Breast epithelium (tissue), 4 donors: ENCODE data around the gene NUP50. TPM values are rescaled to one million over a fixed set of nuclear protein-coding genes. Genes with fewer than 3 reads are reported as not detected.
A peak's percentile ranks its signal among the peaks of the same experiment; 100 is the strongest.

Source experiments
- DNase-seq, 2 donors: peaks; one replicate each; pipeline ENCODE4 v3.0.0-alpha.2; 2019; ENCODE audit warnings: low spot score in 2 of 2
- H3K27ac ChIP-seq, 2 donors: fragments of 200-600 bp; sonication (generic) in 1 of 2; one replicate each; pipeline ENCODE4 v1.5.1; 2016 to 2019; ENCODE audit warnings: mild to moderate bottlenecking in 1 of 2
- H3K27me3 ChIP-seq, 2 donors: fragments of 200-600 bp; sonication (generic) in 1 of 2; one replicate each; pipeline versions ENCODE4 v1.5.1 to v1.6.0; 2017 to 2019; ENCODE audit warnings: control low read depth in 1 of 2, mild to moderate bottlenecking in 1 of 2
- H3K36me3 ChIP-seq: fragments of 200-600 bp; one replicate; pipeline ENCODE4 v1.5.1; 2019
- H3K4me1 ChIP-seq, 2 donors: fragments of 200-600 bp; sonication (generic); one replicate each; pipeline ENCODE4 v1.5.1; 2016 to 2019; ENCODE audit warnings: control low read depth in 1 of 2
- H3K4me3 ChIP-seq, 3 donors: fragments of 200-600 bp; sonication (generic); 1 replicate in 2 of 3; 2 replicates in 1 of 3; pipeline ENCODE4 v1.5.1; 2016 to 2019; ENCODE audit warnings: mild to moderate bottlenecking in 3 of 3, moderate library complexity in 2 of 3
- H3K9me3 ChIP-seq, 2 donors: fragments of 200-600 bp; sonication (generic) in 1 of 2; one replicate each; pipeline ENCODE4 v1.5.1; 2016 to 2019; ENCODE audit warnings: control low read depth in 1 of 2
- POLR2A ChIP-seq: fragments of 450-650 bp; IDR thresholded peaks from one replicate; pipeline ENCODE4 v1.6.1; 2016; ENCODE audit warnings: antibody characterized with exemption, mild to moderate bottlenecking, moderate library complexity
- POLR2AphosphoS5 ChIP-seq, 3 donors: sonication (generic); formaldehyde crosslinking; IDR thresholded peaks; one replicate each; pipeline ENCODE4 v1.6.1; 2017; ENCODE audit warnings: antibody characterized with exemption in 3 of 3
- intact Hi-C: fragments of 100-400 bp; cut with DNase I; formaldehyde crosslinking; loops from one replicate; pipeline ENCODE4 v1.15.1; 2023; ENCODE audit warnings: low total_unique reads
- total RNA-seq, 3 donors: library from RNA; depleted of rRNA; stranded (reverse); fragments of >200 nt; gene quantifications; one replicate each; pipeline ENCODE4 v1.1.0, GENCODE V29; 2016
- TF ChIP-seq, protein P1 (sequence below), 3 donors: fragments of 450-650 bp; IDR thresholded peaks; one replicate each; pipeline ENCODE4 v1.5.1; 2016 to 2017; ENCODE audit warnings: antibody characterized with exemption in 3 of 3, mild to moderate bottlenecking in 3 of 3, moderate library complexity in 3 of 3

NUP50 gene
- total RNA-seq, 3 donors from 2014 or later, result 40.6 to 53.9 (median 49.2) TPM

DNA sequence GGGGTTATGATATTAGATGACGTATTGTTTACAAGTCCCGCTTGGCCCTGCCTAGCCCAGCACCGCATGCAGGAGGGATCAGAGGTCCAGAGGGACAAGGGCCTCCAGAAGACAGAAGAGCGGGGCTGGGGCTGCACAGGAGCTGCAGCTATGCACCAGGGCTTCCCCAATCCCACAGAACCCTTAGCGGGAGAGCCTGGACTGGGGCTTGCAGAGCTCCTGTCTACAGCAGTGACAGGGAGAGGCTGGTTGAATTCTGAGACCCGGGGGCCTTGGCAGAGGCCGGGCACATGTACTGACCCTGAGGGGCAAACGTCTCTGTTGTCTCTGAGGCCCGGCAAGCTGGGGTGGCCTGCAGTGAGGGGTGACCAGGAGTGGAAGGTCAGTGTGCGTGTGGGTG, 70.1 kb downstream of the NUP50 start:
- Histone ChIP-seq H3K4me1 (peaks cover 0 to 3% of the 10 kb centered on the region in 2 donors), H3K27ac (peak overlapping the region in 1 of 2 donors; percentile 19), H3K36me3 (no peaks in the 10 kb centered on the region), H3K4me3 (no peak overlapping the region), H3K27me3 (no peaks in the 10 kb centered on the region), H3K9me3 (no peaks in the 10 kb centered on the region)
- no peak for TF ChIP-seq POLR2A
- TF ChIP-seq, protein P1, sequence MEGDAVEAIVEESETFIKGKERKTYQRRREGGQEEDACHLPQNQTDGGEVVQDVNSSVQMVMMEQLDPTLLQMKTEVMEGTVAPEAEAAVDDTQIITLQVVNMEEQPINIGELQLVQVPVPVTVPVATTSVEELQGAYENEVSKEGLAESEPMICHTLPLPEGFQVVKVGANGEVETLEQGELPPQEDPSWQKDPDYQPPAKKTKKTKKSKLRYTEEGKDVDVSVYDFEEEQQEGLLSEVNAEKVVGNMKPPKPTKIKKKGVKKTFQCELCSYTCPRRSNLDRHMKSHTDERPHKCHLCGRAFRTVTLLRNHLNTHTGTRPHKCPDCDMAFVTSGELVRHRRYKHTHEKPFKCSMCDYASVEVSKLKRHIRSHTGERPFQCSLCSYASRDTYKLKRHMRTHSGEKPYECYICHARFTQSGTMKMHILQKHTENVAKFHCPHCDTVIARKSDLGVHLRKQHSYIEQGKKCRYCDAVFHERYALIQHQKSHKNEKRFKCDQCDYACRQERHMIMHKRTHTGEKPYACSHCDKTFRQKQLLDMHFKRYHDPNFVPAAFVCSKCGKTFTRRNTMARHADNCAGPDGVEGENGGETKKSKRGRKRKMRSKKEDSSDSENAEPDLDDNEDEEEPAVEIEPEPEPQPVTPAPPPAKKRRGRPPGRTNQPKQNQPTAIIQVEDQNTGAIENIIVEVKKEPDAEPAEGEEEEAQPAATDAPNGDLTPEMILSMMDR (IDR thresholded peaks at IDR 0.05), result no peak
- TF ChIP-seq POLR2AphosphoS5 (IDR thresholded peaks at IDR 0.05), result no peak
- DNase-seq, result no peak
- intact Hi-C loops, result loop anchor here (10.0 kb wide), 1 partner anchor 69 kb away; the partner anchor contains the start of gene NUP50

DNA sequence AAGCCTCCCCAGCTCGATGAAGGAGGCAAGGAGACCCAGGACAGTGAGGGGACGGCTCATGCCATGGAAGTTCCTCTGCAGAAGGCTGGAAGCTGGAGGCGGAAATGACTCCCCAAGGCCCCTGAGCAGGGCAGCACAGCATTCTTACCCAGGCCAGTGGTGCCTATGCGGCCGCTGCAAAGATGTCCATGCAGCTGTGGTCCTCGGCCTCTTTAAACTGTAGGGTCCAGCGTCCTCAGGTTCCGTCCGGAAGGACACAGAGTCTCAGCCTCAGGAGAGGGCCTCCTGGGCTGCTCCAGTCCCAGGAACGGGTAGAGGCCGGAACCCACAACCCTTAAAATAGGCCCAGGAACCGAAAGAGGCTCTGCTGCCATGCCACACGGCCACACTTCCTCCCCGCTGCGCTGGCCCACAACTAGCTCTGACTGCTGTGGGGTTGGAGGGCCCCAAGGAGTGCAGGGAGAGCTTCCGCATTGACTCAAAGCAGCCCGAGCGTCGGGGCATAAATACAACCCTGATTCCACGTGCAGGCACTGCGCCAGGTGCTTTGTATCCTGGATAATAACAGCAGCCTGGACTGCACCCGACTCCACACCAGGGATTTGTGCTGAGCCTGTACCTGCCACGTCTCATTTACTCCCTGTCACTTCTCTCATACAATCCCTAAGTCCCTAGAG, 71.5 kb downstream of the NUP50 start:
- Histone ChIP-seq H3K36me3 (no peaks in the 10 kb centered on the region), H3K4me1 (peaks cover 0 to 3% of the 10 kb centered on the region in 2 donors), H3K4me3 (no peak overlapping the region), H3K27me3 (no peaks in the 10 kb centered on the region), H3K9me3 (no peaks in the 10 kb centered on the region), H3K27ac (peak overlapping the region; percentile 17 to 58)
- intact Hi-C loops, result loop anchor here (10.0 kb wide), 1 partner anchor 70 kb away; the partner anchor contains the start of gene NUP50
- TF ChIP-seq POLR2A, result no peak
- no peak for TF ChIP-seq POLR2AphosphoS5 (IDR thresholded peaks at IDR 0.05)
- TF ChIP-seq, protein P1 (IDR thresholded peaks at IDR 0.05), result no peak
- no peak for DNase-seq

DNA sequence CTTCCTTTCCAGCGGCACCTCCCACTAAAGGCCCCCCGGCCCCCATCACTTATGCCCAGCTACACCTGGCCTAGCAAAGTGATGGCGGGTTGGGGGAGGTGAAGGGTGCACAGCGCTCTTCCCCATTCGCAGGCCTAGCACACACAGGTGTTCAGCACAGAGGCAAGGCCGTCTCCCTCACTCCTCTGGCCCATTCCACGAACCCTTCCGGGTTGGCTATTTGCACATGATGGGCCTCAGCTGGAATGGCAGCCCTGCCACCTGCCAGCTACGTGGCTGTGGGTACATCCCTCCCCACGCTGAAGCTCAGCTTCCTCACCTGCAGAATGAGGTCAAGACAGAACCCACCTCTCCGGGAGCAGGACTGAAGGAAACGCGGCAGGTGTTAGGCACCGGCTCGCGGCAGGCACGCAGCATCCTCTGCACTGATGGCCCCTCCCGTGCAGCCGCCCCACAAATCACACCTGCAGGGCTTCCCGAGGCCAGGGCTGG, 72.2 kb downstream of the NUP50 start:
- TF ChIP-seq POLR2AphosphoS5 (IDR thresholded peaks at IDR 0.05), result no peak
- TF ChIP-seq, protein P1 (IDR thresholded peaks at IDR 0.05), result no peak
- no peak for TF ChIP-seq POLR2A
- no peak for DNase-seq
- intact Hi-C loops, result loop anchor here (10.0 kb wide), 1 partner anchor 71 kb away; the partner anchor contains the start of gene NUP50
- peak overlapping the region in 1 of 2 donors; percentile 58 for H3K27ac ChIP-seq
- H3K36me3 ChIP-seq, result no peaks in the 10 kb centered on the region
- no peak overlapping the region for H3K4me3 ChIP-seq
- no peaks in the 10 kb centered on the region for H3K27me3 ChIP-seq
- peaks cover 0 to 3% of the 10 kb centered on the region in 2 donors for H3K4me1 ChIP-seq
- no peaks in the 10 kb centered on the region for H3K9me3 ChIP-seq

DNA sequence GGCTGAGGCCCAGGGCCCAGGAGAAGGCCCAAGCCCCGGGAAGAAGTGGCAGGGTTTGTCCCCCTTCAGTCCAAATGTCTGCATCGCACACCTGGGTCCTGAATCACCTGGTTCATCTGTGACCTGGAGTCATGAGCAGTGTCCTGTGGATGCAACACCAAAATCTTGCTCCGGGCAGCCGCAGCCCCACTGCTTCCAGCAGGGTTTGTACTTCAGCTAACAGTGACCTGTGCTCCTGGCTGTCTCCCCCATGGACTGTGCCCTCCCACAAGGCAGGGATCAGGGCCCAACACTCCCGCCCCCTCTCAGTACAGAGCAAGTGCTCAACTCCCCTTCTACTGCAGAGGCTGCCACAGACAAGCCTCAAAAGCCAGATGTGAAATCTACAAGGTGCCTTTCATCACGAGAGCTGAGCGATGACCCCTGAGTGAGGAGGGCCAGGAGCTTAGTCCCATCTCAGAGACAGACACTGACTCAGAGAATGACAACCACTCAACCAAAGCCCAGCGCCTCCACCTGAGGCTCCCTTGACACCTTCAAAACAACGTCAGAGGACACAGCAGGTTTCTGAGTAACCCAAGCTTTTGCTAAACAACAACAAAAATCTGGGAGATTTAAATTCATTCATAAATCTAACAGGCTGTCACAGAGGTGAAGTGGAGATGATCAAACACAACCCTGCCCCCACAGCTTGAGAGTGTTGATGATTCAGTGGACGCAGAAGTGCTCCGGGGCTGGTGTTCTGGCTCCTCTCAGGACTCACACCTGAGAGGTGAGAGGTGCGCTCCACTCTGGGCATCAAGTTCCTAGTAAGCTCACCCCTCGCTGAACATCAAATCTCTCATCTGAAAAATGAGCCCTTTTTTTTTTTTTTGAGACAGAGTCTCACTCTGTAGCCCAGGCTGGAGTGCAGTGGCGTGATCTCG, 73.6 kb downstream of the NUP50 start:
- Histone ChIP-seq H3K27me3 (no peaks in the 10 kb centered on the region), H3K4me3 (no peak overlapping the region), H3K36me3 (no peaks in the 10 kb centered on the region), H3K4me1 (peaks cover 0 to 3% of the 10 kb centered on the region in 2 donors), H3K9me3 (no peaks in the 10 kb centered on the region), H3K27ac (no peak overlapping the region)
- TF ChIP-seq, protein P1 (IDR thresholded peaks at IDR 0.05), result no peak
- TF ChIP-seq POLR2A, result no peak
- TF ChIP-seq POLR2AphosphoS5 (IDR thresholded peaks at IDR 0.05), result no peak
- intact Hi-C loops, result loop anchor here (10.0 kb wide), 1 partner anchor 73 kb away; the partner anchor contains the start of gene NUP50
- DNase-seq, result no peak

Other genes starting within 250 kb of the NUP50 start
- 1 to 10 TPM in 2 of 3 donors, not detected in 1; 3.6 to 4.1 TPM for gene PHF21B, start 153.9 kb upstream of the NUP50 start, total RNA-seq
- gene KIAA0930, start 77.0 kb downstream of the NUP50 start, total RNA-seq, result 10 to 100 TPM; 29.4 to 45.3 (median 35.1) TPM
- gene UPK3A, start 121.0 kb downstream of the NUP50 start, total RNA-seq, result not detected
- 100 to 1,000 TPM in 1 of 3 donors, 10 to 100 TPM in 2; 33.8 to 104 (median 55.4) TPM for gene FAM118A, start 146.0 kb downstream of the NUP50 start, total RNA-seq
- not detected for gene SMC1B, start 249.7 kb downstream of the NUP50 start, total RNA-seq
- 1 to 10 TPM in 2 of 3 donors, under 1 TPM in 1; 0.48 to 2.0 (median 1.3) TPM for gene RIBC2, start 249.8 kb downstream of the NUP50 start, total RNA-seq